Measurements from ENCODE around the gene KCNQ1. TPM values are rescaled to one million over a fixed set of nuclear protein-coding genes. Genes with fewer than 3 reads are reported as not detected.

KCNQ1 gene
- total RNA-seq, 1 experiment from 2014 or later: 2.5 TPM

- TF ChIP-seq CDX4 (CRISPR knock-in tag; IDR thresholded peaks at IDR 0.05; ENCODE audit: borderline replicate concordance) (no peak), ZMAT4 (CRISPR knock-in tag; IDR thresholded peaks at IDR 0.05) (no peak), FOXP1 (CRISPR knock-in tag; IDR thresholded peaks at IDR 0.05; ENCODE audit: borderline replicate concordance) (no peak), ZNF512 (CRISPR knock-in tag; IDR thresholded peaks at IDR 0.05; ENCODE audit: borderline replicate concordance) (no peak), EMX1 (CRISPR knock-in tag; IDR thresholded peaks at IDR 0.05) (no peak), TCF7 (CRISPR knock-in tag; IDR thresholded peaks at IDR 0.05; ENCODE audit: low read depth) (no peak), NR3C1 (CRISPR knock-in tag; conservative IDR thresholded peaks at IDR 0.05; ENCODE audit: low read depth) (no peak), ZBTB21 (CRISPR knock-in tag; IDR thresholded peaks at IDR 0.05; ENCODE audit: borderline replicate concordance) (no peak), ATF3 (CRISPR knock-in tag; conservative IDR thresholded peaks at IDR 0.05) (no peak), USF2 (CRISPR knock-in tag; IDR thresholded peaks at IDR 0.05) (no peak), NR2C2 (CRISPR knock-in tag; IDR thresholded peaks at IDR 0.05) (no peak), ZNF121 (CRISPR knock-in tag; IDR thresholded peaks at IDR 0.05) (no peak), MXD4 (CRISPR knock-in tag; IDR thresholded peaks at IDR 0.05; ENCODE audit: borderline replicate concordance) (no peak), CTCF (IDR thresholded peaks at IDR 0.05) (no peak), ZNF423 (CRISPR knock-in tag; IDR thresholded peaks at IDR 0.05) (no peak)
Observed at GRCh38 chr11:2462543-2462985, 17.8 kb downstream of the KCNQ1 start (continued).

GRCh38 chr11:2462986-2463765 lies 18.4 kb downstream of the KCNQ1 start:
- Mint-ChIP-seq H3K9me3 (no peaks in the 10 kb centered on the region), H3K36me3 (no peaks in the 10 kb centered on the region), H3K27ac (no peak overlapping the region), H3K4me1 (no peaks in the 10 kb centered on the region), H3K4me3 (no peak overlapping the region), H3K27me3 (ENCODE audit: low read depth) (peaks cover 37% of the 10 kb centered on the region)
- POLR2A ChIA-PET: no interaction called here
- ATAC-seq (no peak), DNase-seq (ENCODE audit: low spot score) (no peak)
- TF ChIP-seq AFF4 (CRISPR knock-in tag; IDR thresholded peaks at IDR 0.05; ENCODE audit: borderline replicate concordance) (no peak), ZNF219 (CRISPR knock-in tag; IDR thresholded peaks at IDR 0.05; ENCODE audit: borderline replicate concordance) (no peak), TEAD1 (CRISPR knock-in tag; IDR thresholded peaks at IDR 0.05) (no peak)
- CTCF ChIA-PET: no interaction called here

All from WTC11 (cell line).